Measurements from ENCODE around the gene MYO9B.
A peak's percentile ranks its signal among the peaks of the same experiment; 100 is the strongest.

Gene MYO9B

GRCh38 chr19:17220207-17220758, 144.7 kb downstream of the MYO9B start:
- H3K4me1 ChIP-seq (ENCODE audit: insufficient read depth, low read length) = no peaks in the 10 kb centered on the region
- H3K36me3 ChIP-seq (ENCODE audit: insufficient read depth, low read length) = peaks cover 19% of the 10 kb centered on the region
- H3K9me3 ChIP-seq (ENCODE audit: low read length) = no peaks in the 10 kb centered on the region
- H3K4me3 ChIP-seq (ENCODE audit: low read length) = no peak overlapping the region
- no peaks in the 10 kb centered on the region for H3K27me3 ChIP-seq (ENCODE audit: insufficient read depth, low read length)
- H2AFZ ChIP-seq (ENCODE audit: low read depth, low read length) = no peak overlapping the region

GRCh38 chr19:17225053-17225452, 149.5 kb downstream of the MYO9B start:
- Histone ChIP-seq H3K36me3 (ENCODE audit: insufficient read depth, low read length) (no peaks in the 10 kb centered on the region), H3K27me3 (ENCODE audit: insufficient read depth, low read length) (no peaks in the 10 kb centered on the region), H2AFZ (ENCODE audit: low read depth, low read length) (no peak overlapping the region), H3K9me3 (ENCODE audit: low read length) (no peaks in the 10 kb centered on the region), H3K4me1 (ENCODE audit: insufficient read depth, low read length) (no peaks in the 10 kb centered on the region), H3K4me3 (ENCODE audit: low read length) (no peak overlapping the region)

DNA sequence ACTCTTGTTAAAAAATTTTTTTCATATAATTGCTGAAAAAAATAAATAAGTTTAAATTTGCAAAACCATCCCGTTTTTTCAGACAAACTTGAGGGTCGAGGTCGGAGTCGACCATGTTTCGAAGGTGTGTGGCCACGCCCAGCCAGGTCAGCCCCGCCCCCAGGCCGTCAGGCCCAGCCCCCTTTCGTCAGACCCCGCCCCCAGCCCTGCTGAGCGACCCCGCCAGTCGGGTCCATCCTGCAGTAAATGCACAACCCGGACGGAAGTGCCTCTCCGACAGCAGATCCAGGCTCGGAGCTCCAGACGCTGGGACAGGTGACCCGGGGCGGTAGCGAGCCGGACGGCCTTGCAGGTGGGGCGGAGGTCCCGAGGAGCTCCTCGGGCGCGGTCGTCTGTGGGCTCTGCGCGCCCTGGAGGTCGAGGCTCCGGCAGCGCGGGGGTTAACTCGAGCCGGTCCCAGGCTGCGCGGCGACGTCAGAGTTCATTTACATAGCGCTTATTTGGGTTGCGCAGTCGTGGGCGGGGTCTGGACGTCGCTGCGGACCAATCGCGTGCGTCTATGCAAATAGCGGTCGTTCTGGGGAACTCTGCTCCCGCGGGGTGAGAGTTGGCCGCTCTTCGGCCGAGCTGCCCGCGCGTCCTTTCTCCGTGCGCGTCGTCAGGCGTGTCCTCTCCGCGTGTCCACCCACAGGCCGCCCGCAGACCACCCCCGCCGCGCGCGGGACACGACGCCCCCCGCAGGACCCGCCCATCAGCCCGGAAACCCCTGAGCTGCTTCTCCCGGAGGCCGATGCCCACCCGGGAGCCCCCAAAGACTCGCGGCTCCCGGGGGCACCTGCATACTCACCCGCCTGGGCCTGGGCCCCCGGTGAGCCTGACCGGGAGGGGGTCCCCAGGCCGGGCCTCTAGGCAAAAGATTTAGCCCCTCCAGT, 150.7 kb downstream of the MYO9B start, which contains the start of gene OCEL1:
OCEL1 (plus strand) TSS at position 225 of the 932 bp plus-strand sequence; CDS start at position 247, 22 bp downstream.
- H3K36me3 ChIP-seq (ENCODE audit: insufficient read depth, low read length) = peaks cover 7% of the 10 kb centered on the region
- H3K4me1 ChIP-seq (ENCODE audit: insufficient read depth, low read length) = no peaks in the 10 kb centered on the region
- peak within 1 kb of the TSS; percentile 18 for H2AFZ ChIP-seq (ENCODE audit: low read depth, low read length)
- peak within 1 kb of the TSS; percentile 53 for H3K4me3 ChIP-seq (ENCODE audit: low read length)
- H3K9me3 ChIP-seq (ENCODE audit: low read length) = no peaks in the 10 kb centered on the region
- no peaks in the 10 kb centered on the region for H3K27me3 ChIP-seq (ENCODE audit: insufficient read depth, low read length)

- no peak overlapping the region for H2AFZ ChIP-seq (ENCODE audit: low read depth, low read length)
- peaks cover 18% of the 10 kb centered on the region for H3K36me3 ChIP-seq (ENCODE audit: insufficient read depth, low read length)
- H3K9me3 ChIP-seq (ENCODE audit: low read length) = no peaks in the 10 kb centered on the region
- no peak overlapping the region for H3K4me3 ChIP-seq (ENCODE audit: low read length)
- H3K27me3 ChIP-seq (ENCODE audit: insufficient read depth, low read length) = no peaks in the 10 kb centered on the region
- H3K4me1 ChIP-seq (ENCODE audit: insufficient read depth, low read length) = no peaks in the 10 kb centered on the region
Observed at GRCh38 chr19:17227798-17228367, 152.3 kb downstream of the MYO9B start.

- peaks cover 24% of the 10 kb centered on the region for H3K36me3 ChIP-seq (ENCODE audit: insufficient read depth, low read length)
Observed at GRCh38 chr19:17229890-17230289, 154.3 kb downstream of the MYO9B start.

GRCh38 chr19:17232258-17232657, 156.7 kb downstream of the MYO9B start:
- Histone ChIP-seq H3K4me3 (ENCODE audit: low read length) (no peak overlapping the region), H3K9me3 (ENCODE audit: low read length) (no peaks in the 10 kb centered on the region), H3K27me3 (ENCODE audit: insufficient read depth, low read length) (no peaks in the 10 kb centered on the region), H3K36me3 (ENCODE audit: insufficient read depth, low read length) (peaks cover 32% of the 10 kb centered on the region), H3K4me1 (ENCODE audit: insufficient read depth, low read length) (no peaks in the 10 kb centered on the region), H2AFZ (ENCODE audit: low read depth, low read length) (no peak overlapping the region)

More at GRCh38 chr19:17229890-17230289, 154.3 kb downstream of the MYO9B start:
- Histone ChIP-seq H3K4me1 (ENCODE audit: insufficient read depth, low read length) (no peaks in the 10 kb centered on the region), H3K27me3 (ENCODE audit: insufficient read depth, low read length) (no peaks in the 10 kb centered on the region), H3K4me3 (ENCODE audit: low read length) (no peak overlapping the region), H2AFZ (ENCODE audit: low read depth, low read length) (no peak overlapping the region), H3K9me3 (ENCODE audit: low read length) (no peaks in the 10 kb centered on the region)

GRCh38 chr19:17234911-17235299, 159.3 kb downstream of the MYO9B start:
- no peak overlapping the region for H3K4me3 ChIP-seq (ENCODE audit: low read length)
- H3K4me1 ChIP-seq (ENCODE audit: insufficient read depth, low read length) = no peaks in the 10 kb centered on the region
- no peaks in the 10 kb centered on the region for H3K27me3 ChIP-seq (ENCODE audit: insufficient read depth, low read length)
- H3K9me3 ChIP-seq (ENCODE audit: low read length) = no peaks in the 10 kb centered on the region
- peaks cover 38% of the 10 kb centered on the region for H3K36me3 ChIP-seq (ENCODE audit: insufficient read depth, low read length)
- H2AFZ ChIP-seq (ENCODE audit: low read depth, low read length) = no peak overlapping the region

DNA sequence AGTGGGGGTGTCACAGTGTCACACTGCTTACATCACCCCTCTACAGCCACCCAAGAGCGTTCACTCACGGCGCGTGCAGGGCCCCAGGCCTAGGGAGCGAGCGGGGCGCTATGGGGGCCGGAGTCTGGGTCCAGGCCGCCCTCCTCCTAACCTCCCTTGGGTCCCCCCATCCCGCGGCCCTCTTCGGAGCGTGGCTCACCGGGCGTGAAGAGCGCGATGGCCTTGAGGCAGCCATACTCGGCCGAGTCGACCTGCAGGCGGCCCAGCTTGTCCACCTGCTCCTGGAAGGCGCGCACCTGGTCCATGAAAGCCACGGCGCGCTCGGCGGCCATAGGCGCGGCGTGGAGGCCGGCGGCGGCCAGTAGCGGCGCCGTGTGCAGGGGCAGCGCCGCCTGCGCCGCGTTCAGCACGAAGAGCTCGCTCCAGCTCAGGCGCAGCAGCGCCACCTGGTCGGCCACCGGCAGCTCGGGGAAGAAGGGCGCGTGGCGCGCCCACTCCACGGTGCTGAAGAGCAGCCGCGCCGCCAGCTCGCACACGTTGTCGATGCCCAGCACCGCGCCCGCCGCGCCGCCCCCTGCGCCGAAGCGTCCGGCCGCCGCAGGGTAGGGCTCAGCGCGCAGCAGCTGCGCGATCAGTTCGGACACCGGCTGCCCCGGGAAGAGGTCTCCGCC, 159.9 kb downstream of the MYO9B start:
- Histone ChIP-seq H3K9me3 (ENCODE audit: low read length) (no peaks in the 10 kb centered on the region), H3K36me3 (ENCODE audit: insufficient read depth, low read length) (peaks cover 39% of the 10 kb centered on the region), H3K27me3 (ENCODE audit: insufficient read depth, low read length) (no peaks in the 10 kb centered on the region), H3K4me1 (ENCODE audit: insufficient read depth, low read length) (peaks cover 5% of the 10 kb centered on the region), H2AFZ (ENCODE audit: low read depth, low read length) (no peak overlapping the region), H3K4me3 (ENCODE audit: low read length) (no peak overlapping the region)

DNA sequence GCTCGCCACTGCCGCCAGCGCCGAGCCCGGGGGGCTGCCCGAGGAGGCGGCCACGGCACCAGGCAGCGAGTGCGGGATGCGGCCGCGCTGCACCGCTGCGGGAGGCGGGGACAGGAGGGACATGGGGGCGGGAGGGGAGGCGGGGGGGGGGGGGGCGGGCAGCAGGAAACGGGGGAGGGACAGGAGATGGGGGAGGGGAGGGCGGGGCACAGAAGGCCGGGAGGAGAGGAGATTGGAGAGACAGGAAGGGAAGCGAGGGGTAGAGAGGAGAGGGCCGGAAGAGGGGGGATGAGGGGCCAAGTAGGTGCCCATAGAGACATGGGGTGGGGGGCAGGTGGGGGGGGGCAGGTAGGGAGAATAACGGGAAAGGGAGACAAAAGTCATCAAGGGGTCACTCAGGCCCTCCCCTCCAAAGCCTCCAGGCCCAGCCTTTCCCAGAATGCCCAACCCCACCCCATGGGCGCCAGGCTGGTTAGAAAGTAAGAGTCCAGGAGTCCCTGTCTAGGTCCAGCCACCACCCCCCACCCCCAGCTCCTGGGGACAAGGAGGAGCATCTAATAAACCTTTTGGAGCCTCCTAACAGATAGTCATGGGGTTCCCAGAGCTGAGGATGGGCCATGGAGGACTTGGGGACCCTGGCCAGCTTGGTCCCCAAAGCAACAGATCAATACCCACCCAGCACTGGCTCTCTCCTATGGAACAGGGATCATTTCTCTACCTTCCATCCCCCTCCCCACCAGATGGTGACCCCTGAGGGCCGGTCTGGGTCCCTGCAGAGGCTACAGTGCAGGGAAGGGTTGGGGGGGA, 160.6 kb downstream of the MYO9B start:
- no peak overlapping the region for H2AFZ ChIP-seq (ENCODE audit: low read depth, low read length)
- peaks cover 36% of the 10 kb centered on the region for H3K36me3 ChIP-seq (ENCODE audit: insufficient read depth, low read length)
- no peaks in the 10 kb centered on the region for H3K9me3 ChIP-seq (ENCODE audit: low read length)
- no peaks in the 10 kb centered on the region for H3K27me3 ChIP-seq (ENCODE audit: insufficient read depth, low read length)
- no peak overlapping the region for H3K4me3 ChIP-seq (ENCODE audit: low read length)
- peaks cover 8% of the 10 kb centered on the region for H3K4me1 ChIP-seq (ENCODE audit: insufficient read depth, low read length)

GRCh38 chr19:17236811-17237543, 161.4 kb downstream of the MYO9B start:
- peaks cover 10% of the 10 kb centered on the region for H3K4me1 ChIP-seq (ENCODE audit: insufficient read depth, low read length)
- H2AFZ ChIP-seq (ENCODE audit: low read depth, low read length) = no peak overlapping the region
- H3K9me3 ChIP-seq (ENCODE audit: low read length) = no peaks in the 10 kb centered on the region
- no peaks in the 10 kb centered on the region for H3K27me3 ChIP-seq (ENCODE audit: insufficient read depth, low read length)
- peaks cover 36% of the 10 kb centered on the region for H3K36me3 ChIP-seq (ENCODE audit: insufficient read depth, low read length)
- H3K4me3 ChIP-seq (ENCODE audit: low read length) = no peak overlapping the region

DNA sequence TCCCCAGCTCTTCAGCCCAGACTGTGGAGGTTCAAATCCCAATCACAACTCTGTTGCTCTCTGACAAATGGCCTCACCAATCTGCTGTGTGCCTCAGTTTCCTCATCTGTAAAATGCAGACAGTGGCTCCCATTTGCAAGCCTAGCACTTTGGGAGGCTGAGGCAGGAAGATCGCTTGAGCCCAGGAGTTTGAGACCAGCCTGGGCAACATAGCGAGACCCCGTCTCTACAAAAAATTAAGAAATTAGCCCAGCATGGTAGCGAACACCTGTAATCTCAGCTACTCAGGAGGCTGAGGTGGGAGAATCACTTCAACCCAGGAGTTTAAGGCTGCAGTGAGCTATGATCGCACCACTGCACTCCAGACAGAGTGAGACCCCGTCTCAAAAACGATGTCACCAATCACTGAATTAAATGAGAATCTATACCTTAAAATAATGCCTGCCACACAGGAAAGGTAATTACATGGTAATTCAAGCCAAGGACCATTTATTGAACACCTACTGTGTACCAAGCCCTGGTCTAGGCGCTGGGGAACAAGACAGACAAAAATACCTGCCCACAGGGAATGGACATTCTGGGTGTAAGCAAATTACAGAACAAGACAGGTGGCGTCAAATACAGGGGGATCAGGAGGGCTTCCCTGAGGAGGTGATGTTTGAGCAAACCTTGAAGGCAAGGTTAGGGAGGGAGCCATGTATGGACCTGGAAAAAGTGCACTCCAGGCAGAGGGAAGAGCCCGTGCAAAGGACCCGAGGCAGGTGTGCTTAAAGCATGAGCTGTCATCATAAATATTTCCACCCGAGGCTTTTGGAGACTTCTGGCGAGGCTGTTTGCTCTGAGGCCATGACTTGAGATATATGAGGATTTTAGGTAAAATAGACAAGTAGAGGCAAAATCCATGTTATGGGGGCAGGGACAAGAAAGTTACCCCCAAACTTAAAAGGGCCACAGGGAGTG, 162.4 kb downstream of the MYO9B start:
- Histone ChIP-seq H3K27me3 (ENCODE audit: insufficient read depth, low read length) (no peaks in the 10 kb centered on the region), H3K4me1 (ENCODE audit: insufficient read depth, low read length) (peaks cover 10% of the 10 kb centered on the region), H3K4me3 (ENCODE audit: low read length) (no peak overlapping the region), H2AFZ (ENCODE audit: low read depth, low read length) (no peak overlapping the region), H3K36me3 (ENCODE audit: insufficient read depth, low read length) (peaks cover 27% of the 10 kb centered on the region), H3K9me3 (ENCODE audit: low read length) (no peaks in the 10 kb centered on the region)
